Lower leg skin (tissue), 3 donors: ENCODE results near the gene GH2.

Experiments
- POLR2A ChIP-seq, 2 donors: fragments of 450-650 bp; IDR thresholded peaks; one replicate each; pipeline ENCODE4 v1.6.1; 2016 to 2017; ENCODE audit warnings: antibody characterized with exemption in 2 of 2, mild to moderate bottlenecking in 1 of 2, moderate library complexity in 1 of 2
- TF ChIP-seq, protein P1 (sequence below), 3 donors: fragments of 450-650 bp; IDR thresholded peaks; one replicate each; pipeline ENCODE4 v1.5.1; 2016; ENCODE audit warnings: antibody characterized with exemption in 3 of 3, mild to moderate bottlenecking in 3 of 3, moderate library complexity in 2 of 3

DNA sequence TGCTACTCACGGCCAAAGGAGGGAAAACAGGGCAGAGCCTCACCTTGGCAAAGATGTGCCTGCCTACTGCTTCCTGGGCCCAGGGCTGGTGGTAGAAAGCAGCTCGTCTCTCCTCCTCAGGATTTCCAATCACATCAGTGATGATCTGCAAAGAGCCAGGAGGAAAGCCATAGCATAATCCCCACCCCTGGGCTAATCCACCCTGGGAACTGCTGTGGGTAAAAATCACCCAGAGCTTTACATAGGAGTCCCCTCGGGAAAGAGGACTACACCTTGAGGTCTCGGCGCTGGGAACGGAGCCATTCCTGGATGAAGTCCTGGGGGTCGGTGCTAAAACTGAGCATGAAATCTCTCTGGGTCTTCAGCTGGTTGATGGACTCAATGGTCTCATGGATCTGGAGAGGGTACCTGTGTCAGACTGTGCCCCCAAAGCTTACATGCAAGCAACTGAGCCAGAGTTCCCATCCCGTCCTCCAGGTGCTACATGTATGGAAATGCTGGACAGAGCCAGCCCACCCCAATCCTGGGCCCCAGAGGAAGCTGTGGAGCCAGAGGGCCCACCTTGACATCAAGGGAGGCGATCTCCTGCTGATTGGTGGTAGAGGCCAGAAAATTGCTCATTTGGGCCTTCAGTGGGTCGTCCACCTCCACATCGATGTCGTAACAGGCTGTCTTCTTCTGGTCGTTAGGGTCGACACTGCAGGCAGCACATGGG, 48.6 kb downstream of the GH2 start:
- no peak for TF ChIP-seq POLR2A (IDR thresholded peaks at IDR 0.05)
- TF ChIP-seq, protein P1, sequence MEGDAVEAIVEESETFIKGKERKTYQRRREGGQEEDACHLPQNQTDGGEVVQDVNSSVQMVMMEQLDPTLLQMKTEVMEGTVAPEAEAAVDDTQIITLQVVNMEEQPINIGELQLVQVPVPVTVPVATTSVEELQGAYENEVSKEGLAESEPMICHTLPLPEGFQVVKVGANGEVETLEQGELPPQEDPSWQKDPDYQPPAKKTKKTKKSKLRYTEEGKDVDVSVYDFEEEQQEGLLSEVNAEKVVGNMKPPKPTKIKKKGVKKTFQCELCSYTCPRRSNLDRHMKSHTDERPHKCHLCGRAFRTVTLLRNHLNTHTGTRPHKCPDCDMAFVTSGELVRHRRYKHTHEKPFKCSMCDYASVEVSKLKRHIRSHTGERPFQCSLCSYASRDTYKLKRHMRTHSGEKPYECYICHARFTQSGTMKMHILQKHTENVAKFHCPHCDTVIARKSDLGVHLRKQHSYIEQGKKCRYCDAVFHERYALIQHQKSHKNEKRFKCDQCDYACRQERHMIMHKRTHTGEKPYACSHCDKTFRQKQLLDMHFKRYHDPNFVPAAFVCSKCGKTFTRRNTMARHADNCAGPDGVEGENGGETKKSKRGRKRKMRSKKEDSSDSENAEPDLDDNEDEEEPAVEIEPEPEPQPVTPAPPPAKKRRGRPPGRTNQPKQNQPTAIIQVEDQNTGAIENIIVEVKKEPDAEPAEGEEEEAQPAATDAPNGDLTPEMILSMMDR (IDR thresholded peaks at IDR 0.05), result no peak
